ENCODE results near the gene FNDC3B.

Gene FNDC3B

DNA sequence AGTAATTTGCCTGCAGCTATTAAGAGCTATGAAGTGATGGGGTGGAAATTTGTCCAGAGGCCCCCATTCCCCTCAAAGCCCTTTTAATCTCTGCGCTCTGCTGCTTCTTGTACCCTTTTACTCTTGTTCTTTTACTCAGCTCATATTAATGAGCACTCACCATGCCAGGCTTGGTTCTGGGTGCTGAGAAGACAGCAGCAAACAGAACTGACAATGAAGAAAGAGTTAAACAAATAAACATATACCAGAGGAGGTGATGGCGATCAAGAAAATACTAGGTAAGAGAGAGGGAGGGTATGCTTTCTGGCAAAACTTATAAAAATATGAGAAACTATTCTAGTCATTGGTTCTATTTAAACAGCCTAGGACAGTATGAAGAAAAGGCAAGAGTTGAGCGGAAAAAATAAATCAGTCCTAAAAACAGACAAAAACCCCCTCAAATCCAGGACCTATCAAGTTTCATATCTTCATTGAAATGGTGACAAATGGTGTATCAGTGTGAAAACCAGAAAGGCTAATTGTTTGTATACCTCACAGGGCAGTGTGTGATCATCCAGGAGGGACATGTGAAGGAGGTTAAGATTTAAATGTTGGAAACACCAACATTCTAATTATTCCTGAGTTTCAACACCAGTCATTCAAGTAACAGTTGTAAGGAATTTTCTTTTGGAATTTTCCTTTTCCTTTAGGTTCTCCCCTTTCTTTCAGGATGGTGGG, 144.9 kb downstream of the FNDC3B start:
- in situ Hi-C loops (cut with MboI; ENCODE audit: low pct_unique_long_range_greater_than_20kb, low sequenced_read_pairs, unreplicated experiment): no loop called here
- TF ChIP-seq, protein P1, sequence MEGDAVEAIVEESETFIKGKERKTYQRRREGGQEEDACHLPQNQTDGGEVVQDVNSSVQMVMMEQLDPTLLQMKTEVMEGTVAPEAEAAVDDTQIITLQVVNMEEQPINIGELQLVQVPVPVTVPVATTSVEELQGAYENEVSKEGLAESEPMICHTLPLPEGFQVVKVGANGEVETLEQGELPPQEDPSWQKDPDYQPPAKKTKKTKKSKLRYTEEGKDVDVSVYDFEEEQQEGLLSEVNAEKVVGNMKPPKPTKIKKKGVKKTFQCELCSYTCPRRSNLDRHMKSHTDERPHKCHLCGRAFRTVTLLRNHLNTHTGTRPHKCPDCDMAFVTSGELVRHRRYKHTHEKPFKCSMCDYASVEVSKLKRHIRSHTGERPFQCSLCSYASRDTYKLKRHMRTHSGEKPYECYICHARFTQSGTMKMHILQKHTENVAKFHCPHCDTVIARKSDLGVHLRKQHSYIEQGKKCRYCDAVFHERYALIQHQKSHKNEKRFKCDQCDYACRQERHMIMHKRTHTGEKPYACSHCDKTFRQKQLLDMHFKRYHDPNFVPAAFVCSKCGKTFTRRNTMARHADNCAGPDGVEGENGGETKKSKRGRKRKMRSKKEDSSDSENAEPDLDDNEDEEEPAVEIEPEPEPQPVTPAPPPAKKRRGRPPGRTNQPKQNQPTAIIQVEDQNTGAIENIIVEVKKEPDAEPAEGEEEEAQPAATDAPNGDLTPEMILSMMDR (IDR thresholded peaks at IDR 0.05; ENCODE audit: extremely low read depth, insufficient read depth, missing control alignments): no peak
- no peak for DNase-seq (ENCODE audit: low spot score)

DNA sequence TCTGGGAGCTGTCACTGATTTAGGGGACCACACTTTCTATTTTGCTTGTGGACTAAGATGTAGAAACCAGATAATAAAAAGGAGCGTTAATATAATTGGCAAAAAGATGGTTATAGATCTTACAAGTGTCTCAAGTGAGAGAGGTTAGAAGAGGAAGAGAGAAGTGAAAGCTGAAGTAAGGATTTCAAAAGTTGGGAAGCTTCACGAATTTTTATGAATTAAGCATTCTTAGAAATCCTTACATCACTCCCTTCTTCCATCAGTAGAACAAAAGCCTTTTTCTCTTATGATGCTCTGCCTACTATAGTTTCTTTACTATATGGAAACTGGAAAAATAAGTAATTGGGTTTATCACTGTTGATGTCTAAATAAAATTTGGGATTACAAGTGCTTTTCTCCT, 146.5 kb downstream of the FNDC3B start:
- TF ChIP-seq, protein P1 (IDR thresholded peaks at IDR 0.05; ENCODE audit: extremely low read depth, insufficient read depth, missing control alignments): no peak
- no peak for DNase-seq (ENCODE audit: low spot score)
- in situ Hi-C loops (cut with MboI; ENCODE audit: low pct_unique_long_range_greater_than_20kb, low sequenced_read_pairs, unreplicated experiment): no loop called here

DNA sequence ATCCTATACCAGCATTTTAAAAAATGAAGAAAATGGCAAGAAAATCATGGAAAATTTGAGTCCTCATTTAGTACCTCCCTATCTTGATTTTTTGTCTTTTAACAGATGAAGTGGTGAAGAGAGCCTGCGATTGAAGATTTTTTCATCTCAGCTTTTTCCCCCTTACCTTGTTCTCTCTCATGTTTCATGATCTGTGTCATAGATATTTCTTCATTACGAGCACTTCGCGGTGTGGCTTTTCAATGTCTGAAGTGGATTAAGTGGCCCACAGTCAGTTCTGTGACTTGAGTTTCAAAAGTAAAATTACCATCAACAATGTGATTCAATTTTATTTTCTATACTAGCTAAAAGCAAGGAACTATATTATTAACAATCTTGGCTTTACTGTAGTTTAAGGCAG, 147.2 kb downstream of the FNDC3B start:
- in situ Hi-C loops (cut with MboI; ENCODE audit: low pct_unique_long_range_greater_than_20kb, low sequenced_read_pairs, unreplicated experiment): no loop called here
- no peak for DNase-seq (ENCODE audit: low spot score)
- TF ChIP-seq, protein P1 (IDR thresholded peaks at IDR 0.05; ENCODE audit: extremely low read depth, insufficient read depth, missing control alignments): no peak

DNA sequence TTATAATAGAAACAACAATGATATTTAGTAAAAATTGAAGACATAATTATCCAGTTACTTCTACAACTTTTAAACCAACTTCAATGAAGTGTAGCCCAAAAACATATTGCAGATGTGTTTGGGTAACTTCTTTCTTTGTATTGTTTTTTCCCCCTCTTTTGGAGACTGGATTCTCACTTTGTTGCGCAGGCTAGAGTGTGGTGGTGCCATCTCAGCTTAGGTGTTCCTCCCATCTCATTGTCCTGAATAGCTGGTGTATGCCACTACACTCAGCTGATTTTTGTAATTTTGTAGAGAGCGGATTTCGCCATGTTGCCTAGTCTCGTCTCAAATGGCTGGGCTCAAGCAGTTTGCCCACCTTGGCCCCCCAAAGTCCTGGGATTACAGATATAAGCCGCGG, 148.1 kb downstream of the FNDC3B start:
- TF ChIP-seq, protein P1 (IDR thresholded peaks at IDR 0.05; ENCODE audit: extremely low read depth, insufficient read depth, missing control alignments): no peak
- in situ Hi-C loops (cut with MboI; ENCODE audit: low pct_unique_long_range_greater_than_20kb, low sequenced_read_pairs, unreplicated experiment): no loop called here
- no peak for DNase-seq (ENCODE audit: low spot score)

DNA sequence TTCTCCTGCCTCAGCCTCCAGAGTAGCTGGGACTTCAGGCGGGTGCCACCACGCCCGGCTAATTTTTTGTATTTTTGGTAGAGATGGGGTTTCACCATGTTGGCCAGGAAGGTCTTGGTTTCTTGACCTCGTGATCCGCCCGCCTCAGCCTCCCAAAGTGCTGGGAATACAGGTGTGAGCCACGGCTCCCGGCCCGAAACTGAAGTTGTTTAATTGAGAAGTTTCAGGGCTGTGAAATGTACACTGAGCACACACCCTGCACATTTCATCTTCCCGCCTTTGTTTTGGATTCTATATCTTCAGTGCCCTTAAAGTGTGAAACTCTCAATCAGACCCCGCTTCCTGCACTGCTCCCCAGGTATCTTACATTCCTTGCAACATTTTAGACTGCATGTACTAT, 149.1 kb downstream of the FNDC3B start:
- TF ChIP-seq, protein P1 (IDR thresholded peaks at IDR 0.05; ENCODE audit: extremely low read depth, insufficient read depth, missing control alignments): no peak
- DNase-seq (ENCODE audit: low spot score): no peak
- in situ Hi-C loops (cut with MboI; ENCODE audit: low pct_unique_long_range_greater_than_20kb, low sequenced_read_pairs, unreplicated experiment): no loop called here

DNA sequence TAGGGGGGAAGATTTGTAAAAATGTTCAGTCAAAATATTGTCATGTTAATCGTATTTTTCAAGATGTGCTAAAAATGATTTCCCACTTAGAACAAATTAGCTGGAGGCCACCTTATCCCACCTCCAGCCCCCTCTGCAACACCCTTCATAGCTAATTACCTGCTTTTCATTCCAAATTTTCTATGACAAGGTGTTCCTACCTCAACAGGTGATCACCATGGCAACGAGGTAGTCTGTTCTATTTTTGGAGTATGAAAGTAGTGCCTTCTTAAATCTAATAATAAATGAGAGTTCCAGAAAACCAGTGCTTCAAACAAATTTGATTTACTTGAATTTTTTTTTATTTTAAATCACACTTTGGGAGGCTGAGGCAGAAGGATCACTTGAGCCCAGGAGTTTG, 149.8 kb downstream of the FNDC3B start:
- no peak for DNase-seq (ENCODE audit: low spot score)
- TF ChIP-seq, protein P1 (IDR thresholded peaks at IDR 0.05; ENCODE audit: extremely low read depth, insufficient read depth, missing control alignments): no peak
- in situ Hi-C loops (cut with MboI; ENCODE audit: low pct_unique_long_range_greater_than_20kb, low sequenced_read_pairs, unreplicated experiment): no loop called here

Data from GM13977 (cell line).